GM21526 (cell line): ENCODE measurements around the gene RINT1.
"Not testable (repeated sequence)": the region's sequence is repeated elsewhere in the genome, so short reads cannot be mapped to it uniquely, and the experiment has no call there.

Experiments
- ATAC-seq: cut with Tn5 transposase; IDR thresholded peaks from one replicate; pipeline ENCODE4 v1.9.1; 2021; ENCODE audit warnings: moderate library complexity; ENCODE audit not compliant: unreplicated experiment, low FRiP score

RINT1 gene

GRCh38 chr7:105531792-105532671 lies at the start of gene RINT1:
Gene RINT1 (plus strand): TSS chr7:105532201. CDS start chr7:105532316, 115 bp downstream.
- ATAC-seq, result peak; percentile 91

- ATAC-seq, result no peak
These were observed 44.1 kb upstream of the RINT1 start for GRCh38 chr7:105487579-105488571.

GRCh38 chr7:105489409-105489808 lies 42.6 kb upstream of the RINT1 start:
- no peak for ATAC-seq

- ATAC-seq, result no peak
These were observed 38.6 kb upstream of the RINT1 start for GRCh38 chr7:105493196-105493922.

- ATAC-seq, result no peak
These were observed 38.1 kb upstream of the RINT1 start for GRCh38 chr7:105493923-105494315.

GRCh38 chr7:105496521-105496920 lies 35.5 kb upstream of the RINT1 start:
- ATAC-seq, result no peak

- ATAC-seq, result no peak
These were observed 35.0 kb upstream of the RINT1 start for GRCh38 chr7:105497016-105497415.

- no peak for ATAC-seq
These were observed 29.8 kb upstream of the RINT1 start for GRCh38 chr7:105502173-105502572.

- ATAC-seq, result no peak
These were observed 19.6 kb upstream of the RINT1 start for GRCh38 chr7:105512415-105512814.

GRCh38 chr7:105512926-105513526 lies 19.0 kb upstream of the RINT1 start:
- ATAC-seq, result no peak

GRCh38 chr7:105515610-105516009 lies 16.4 kb upstream of the RINT1 start:
- ATAC-seq, result not testable (repeated sequence)

GRCh38 chr7:105519353-105519752 lies 12.6 kb upstream of the RINT1 start:
- ATAC-seq, result no peak

GRCh38 chr7:105520620-105521019 lies 11.4 kb upstream of the RINT1 start:
- not testable (repeated sequence) for ATAC-seq

- ATAC-seq, result peak; percentile 45
These were observed 10.8 kb upstream of the RINT1 start for GRCh38 chr7:105521027-105521716.

GRCh38 chr7:105521717-105522463 lies 10.1 kb upstream of the RINT1 start, which contains the start of gene PUS7:
Gene PUS7 (minus strand): TSS chr7:105522271. CDS start chr7:105508512, 13,759 bp downstream.
- peak; percentile 75 for ATAC-seq

GRCh38 chr7:105524423-105524822 lies 7.6 kb upstream of the RINT1 start:
- ATAC-seq, result not testable (repeated sequence)

GRCh38 chr7:105524840-105525239 lies 7.2 kb upstream of the RINT1 start:
- ATAC-seq, result no peak

- ATAC-seq, result not testable (repeated sequence)
These were observed 4.3 kb upstream of the RINT1 start for GRCh38 chr7:105527737-105528136.

- ATAC-seq, result no peak
These were observed 1.9 kb upstream of the RINT1 start for GRCh38 chr7:105530126-105530525.
